GM12875 (cell line): Measurements from ENCODE around the gene SLC16A11.

ENCODE experiments used
- H3K4me3 ChIP-seq: one replicate; pipeline ENCODE4 v1.5.1; 2011; ENCODE audit warnings: low read depth, low read length, control low read depth
- TF ChIP-seq, protein P1 (sequence below): IDR thresholded peaks from 2 replicates; pipeline ENCODE4 v1.5.1; 2011; ENCODE audit warnings: low read depth, mild to moderate bottlenecking, control low read depth, inconsistent platforms, low read length, moderate library complexity, borderline replicate concordance; ENCODE audit not compliant: insufficient read depth

The SLC16A11 gene

DNA sequence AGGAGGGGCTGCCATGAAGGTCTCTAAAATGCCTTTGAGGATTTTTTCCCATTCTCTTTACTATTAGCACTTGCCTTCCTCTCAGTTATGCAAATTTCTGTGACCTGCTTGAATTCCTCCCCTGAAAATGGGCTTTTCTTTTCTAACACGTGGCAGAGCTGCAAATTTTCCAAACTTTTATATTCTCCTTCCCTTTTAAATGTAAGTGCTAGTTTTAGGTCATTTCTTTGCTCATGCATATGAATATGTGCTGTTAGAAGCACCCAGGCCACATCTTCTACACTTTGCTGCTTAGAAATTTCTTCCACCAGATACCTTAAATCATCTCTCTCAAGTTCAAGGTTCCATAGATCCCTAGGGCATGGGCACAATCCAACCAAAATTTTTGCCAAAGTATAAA is 24.4 kb upstream of the SLC16A11 start:
- TF ChIP-seq, protein P1, sequence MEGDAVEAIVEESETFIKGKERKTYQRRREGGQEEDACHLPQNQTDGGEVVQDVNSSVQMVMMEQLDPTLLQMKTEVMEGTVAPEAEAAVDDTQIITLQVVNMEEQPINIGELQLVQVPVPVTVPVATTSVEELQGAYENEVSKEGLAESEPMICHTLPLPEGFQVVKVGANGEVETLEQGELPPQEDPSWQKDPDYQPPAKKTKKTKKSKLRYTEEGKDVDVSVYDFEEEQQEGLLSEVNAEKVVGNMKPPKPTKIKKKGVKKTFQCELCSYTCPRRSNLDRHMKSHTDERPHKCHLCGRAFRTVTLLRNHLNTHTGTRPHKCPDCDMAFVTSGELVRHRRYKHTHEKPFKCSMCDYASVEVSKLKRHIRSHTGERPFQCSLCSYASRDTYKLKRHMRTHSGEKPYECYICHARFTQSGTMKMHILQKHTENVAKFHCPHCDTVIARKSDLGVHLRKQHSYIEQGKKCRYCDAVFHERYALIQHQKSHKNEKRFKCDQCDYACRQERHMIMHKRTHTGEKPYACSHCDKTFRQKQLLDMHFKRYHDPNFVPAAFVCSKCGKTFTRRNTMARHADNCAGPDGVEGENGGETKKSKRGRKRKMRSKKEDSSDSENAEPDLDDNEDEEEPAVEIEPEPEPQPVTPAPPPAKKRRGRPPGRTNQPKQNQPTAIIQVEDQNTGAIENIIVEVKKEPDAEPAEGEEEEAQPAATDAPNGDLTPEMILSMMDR = no peak

DNA sequence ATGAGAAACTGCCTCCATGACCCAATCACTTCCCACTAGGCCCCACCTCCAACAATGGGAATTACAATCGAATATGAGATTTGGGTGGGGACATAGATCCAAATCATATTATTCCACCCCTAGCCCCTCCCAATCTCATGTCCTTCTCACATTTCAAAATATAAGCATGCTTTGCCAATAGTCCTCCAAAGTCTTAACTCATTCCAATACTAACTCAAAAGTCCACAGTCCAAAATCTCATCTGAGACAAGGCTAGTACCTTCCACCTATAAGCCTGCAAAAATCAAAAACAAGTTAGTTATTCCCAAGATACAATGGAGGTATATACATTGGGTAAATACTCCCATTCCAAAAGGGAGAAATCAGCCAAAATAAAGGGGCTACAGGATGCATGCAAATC is 23.3 kb upstream of the SLC16A11 start:
- TF ChIP-seq, protein P1 = no peak
- no peak overlapping the region for H3K4me3 ChIP-seq

More for the DNA sequence above, 24.4 kb upstream of the SLC16A11 start:
- no peak overlapping the region for H3K4me3 ChIP-seq

- H3K4me3 ChIP-seq = no peak overlapping the region
- TF ChIP-seq, protein P1 = no peak
Observed at GRCh38 chr17:7064261-7064660, 20.4 kb upstream of the SLC16A11 start.

DNA sequence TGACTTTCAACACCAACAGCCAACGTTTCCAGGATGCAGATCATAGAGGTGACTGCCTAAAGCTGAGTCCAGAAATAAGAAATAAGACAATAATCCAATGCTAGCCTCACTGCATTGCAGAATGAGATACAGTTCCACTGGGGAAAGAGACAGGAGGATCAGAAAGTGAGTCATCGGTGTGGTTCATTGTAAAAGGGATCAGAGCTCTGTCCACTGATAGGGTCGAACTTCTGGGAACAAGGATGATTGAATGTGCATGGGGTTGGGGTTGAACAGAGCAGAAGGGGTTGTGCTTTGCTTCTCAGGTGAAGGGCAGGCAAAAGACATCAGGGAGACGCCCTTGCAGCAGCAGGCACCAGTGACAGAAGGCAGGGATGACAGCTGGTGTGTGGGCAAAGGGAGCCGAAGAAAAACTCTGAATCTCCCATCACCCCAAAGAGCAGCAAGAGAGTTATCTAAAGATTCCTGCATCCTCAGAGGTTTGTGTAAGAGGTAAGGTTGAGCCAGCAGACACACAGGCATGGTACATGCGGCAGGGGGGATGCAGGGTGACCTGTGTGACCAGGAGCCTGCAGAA is 19.7 kb upstream of the SLC16A11 start:
- H3K4me3 ChIP-seq = no peak overlapping the region
- TF ChIP-seq, protein P1 = no peak

DNA sequence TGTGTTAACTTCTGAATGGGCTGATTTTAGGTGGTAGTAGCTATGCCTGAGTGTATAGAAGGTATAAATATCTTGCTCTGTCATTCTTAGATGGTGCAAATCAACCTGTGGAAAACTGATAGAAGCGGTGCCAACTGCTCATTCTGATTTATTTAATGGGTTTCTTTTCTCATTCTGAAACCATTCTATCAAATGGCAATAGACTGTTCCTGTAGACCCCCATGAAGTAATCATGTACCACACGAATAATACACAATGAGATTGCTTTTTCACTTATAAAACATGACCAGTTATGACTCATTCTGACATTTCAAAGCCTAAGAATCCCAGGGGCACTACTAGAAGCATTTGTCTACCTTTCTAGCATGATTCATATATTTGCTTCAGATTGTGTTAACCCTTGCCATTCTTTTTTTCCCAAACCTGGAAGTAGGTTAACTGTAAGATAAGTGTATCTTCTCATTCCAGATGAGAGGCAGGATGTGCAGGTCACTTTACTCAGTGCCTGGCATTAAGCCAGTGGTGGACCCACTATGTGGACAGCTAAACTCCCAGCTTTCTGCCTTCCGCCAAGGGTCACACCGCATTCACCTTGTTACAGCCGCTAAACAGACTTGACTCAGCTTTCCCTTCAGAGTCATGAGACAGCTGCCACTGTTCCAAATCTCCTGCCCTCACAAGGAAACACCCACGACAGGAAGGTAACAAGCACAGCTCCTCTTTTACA is 16.4 kb upstream of the SLC16A11 start:
- no peak overlapping the region for H3K4me3 ChIP-seq

DNA sequence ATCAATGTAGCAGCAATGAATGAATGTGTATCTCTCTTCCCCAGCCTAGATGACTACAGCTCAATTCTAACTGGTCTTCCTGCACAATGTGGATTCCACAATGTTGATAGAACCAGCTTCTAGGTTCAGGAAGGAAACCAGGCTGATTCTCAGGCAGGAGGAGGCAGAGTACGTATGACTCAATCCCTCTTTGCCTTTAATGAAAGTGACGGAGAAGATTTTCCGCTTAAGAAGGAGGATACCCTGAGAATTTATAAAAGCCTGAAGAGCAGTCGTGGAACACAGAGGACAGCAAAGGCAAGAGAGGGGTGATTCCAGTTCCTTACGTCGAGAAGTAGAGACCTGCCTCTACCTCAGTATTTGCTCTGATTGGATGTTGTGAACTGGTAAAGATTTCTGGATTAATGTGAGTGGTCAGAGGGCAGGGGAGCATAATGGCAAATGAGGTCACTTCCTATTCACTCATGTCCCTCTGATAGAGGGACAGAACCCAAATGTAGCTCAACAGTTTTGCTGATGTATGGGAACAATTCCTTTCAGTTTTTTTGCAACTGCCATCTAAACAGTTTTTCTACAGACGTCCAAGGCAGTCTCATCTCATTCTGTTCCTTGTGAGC is 15.0 kb upstream of the SLC16A11 start:
- no peak overlapping the region for H3K4me3 ChIP-seq
- TF ChIP-seq, protein P1 = no peak

More for the DNA sequence above, 16.4 kb upstream of the SLC16A11 start:
- TF ChIP-seq, protein P1 = no peak
